ELF-1 (cell line): ENCODE results near the gene KCNQ1OT1.

Experiments
- DNase-seq: peaks from one replicate; pipeline ENCODE4 v3.0.0-alpha.2; 2016; ENCODE audit warnings: low read depth, low spot score

KCNQ1OT1 gene

GRCh38 chr11:2737226-2737590 lies 37.4 kb upstream of the KCNQ1OT1 start:
- DNase-seq: no peak

- DNase-seq: no peak
These were observed 36.9 kb upstream of the KCNQ1OT1 start for GRCh38 chr11:2736577-2737225.

- DNase-seq: no peak
These were observed 35.3 kb upstream of the KCNQ1OT1 start for GRCh38 chr11:2735053-2735589.

GRCh38 chr11:2734181-2735052 lies 34.6 kb upstream of the KCNQ1OT1 start:
- no peak for DNase-seq

- DNase-seq: no peak
These were observed 33.3 kb upstream of the KCNQ1OT1 start for GRCh38 chr11:2732940-2733628.

GRCh38 chr11:2732261-2732939 lies 32.6 kb upstream of the KCNQ1OT1 start:
- no peak for DNase-seq

- no peak for DNase-seq
These were observed 31.6 kb upstream of the KCNQ1OT1 start for GRCh38 chr11:2731130-2732125.

GRCh38 chr11:2730272-2731129 lies 30.7 kb upstream of the KCNQ1OT1 start:
- DNase-seq: no peak

GRCh38 chr11:2729841-2730240 lies 30.0 kb upstream of the KCNQ1OT1 start:
- no peak for DNase-seq

- DNase-seq: no peak
These were observed 29.0 kb upstream of the KCNQ1OT1 start for GRCh38 chr11:2728663-2729332.

- no peak for DNase-seq
These were observed 28.4 kb upstream of the KCNQ1OT1 start for GRCh38 chr11:2728128-2728662.

- no peak for DNase-seq
These were observed 27.2 kb upstream of the KCNQ1OT1 start for GRCh38 chr11:2726964-2727363.

- DNase-seq: no peak
These were observed 25.8 kb upstream of the KCNQ1OT1 start for GRCh38 chr11:2725368-2726300.

GRCh38 chr11:2724653-2725367 lies 25.0 kb upstream of the KCNQ1OT1 start:
- no peak for DNase-seq

GRCh38 chr11:2724104-2724503 lies 24.3 kb upstream of the KCNQ1OT1 start:
- DNase-seq: no peak

- no peak for DNase-seq
These were observed 23.2 kb upstream of the KCNQ1OT1 start for GRCh38 chr11:2722955-2723354.
